Effector memory CD4-positive, alpha-beta T cell (primary cell): ENCODE results near the gene WRAP73.

ENCODE experiments used
- DNase-seq, 3 donors: peaks; one replicate each; pipeline ENCODE4 v3.0.0-alpha.2; 2020
- H3K27ac ChIP-seq: 2 replicates; pipeline ENCODE4 v1.7.0; 2013; ENCODE audit warnings: mild to moderate bottlenecking, low read length, moderate library complexity; ENCODE audit not compliant: insufficient read depth, poor library complexity, severe bottlenecking
- H3K27me3 ChIP-seq: replicated peaks from 2 replicates; pipeline ENCODE4 v1.7.0; 2013; ENCODE audit warnings: mild to moderate bottlenecking, low read length; ENCODE audit not compliant: insufficient read depth, control insufficient read depth, poor library complexity, severe bottlenecking
- H3K36me3 ChIP-seq: 2 replicates; pipeline ENCODE4 v1.7.0; 2013; ENCODE audit warnings: mild to moderate bottlenecking, low read length, moderate library complexity; ENCODE audit not compliant: control insufficient read depth, insufficient read depth
- H3K4me1 ChIP-seq: 2 replicates; pipeline ENCODE4 v1.7.0; 2013; ENCODE audit warnings: low read length, mild to moderate bottlenecking; ENCODE audit not compliant: control insufficient read depth, insufficient read depth, poor library complexity, severe bottlenecking
- H3K4me3 ChIP-seq: 2 replicates; pipeline ENCODE4 v1.7.0; 2013; ENCODE audit warnings: low read length, low read depth, mild to moderate bottlenecking; ENCODE audit not compliant: insufficient read depth, poor library complexity, severe bottlenecking
- H3K9me3 ChIP-seq: 2 replicates; pipeline ENCODE4 v1.7.0; 2013; ENCODE audit warnings: mild to moderate bottlenecking, low read length, moderate library complexity; ENCODE audit not compliant: control insufficient read depth

The WRAP73 gene

DNA sequence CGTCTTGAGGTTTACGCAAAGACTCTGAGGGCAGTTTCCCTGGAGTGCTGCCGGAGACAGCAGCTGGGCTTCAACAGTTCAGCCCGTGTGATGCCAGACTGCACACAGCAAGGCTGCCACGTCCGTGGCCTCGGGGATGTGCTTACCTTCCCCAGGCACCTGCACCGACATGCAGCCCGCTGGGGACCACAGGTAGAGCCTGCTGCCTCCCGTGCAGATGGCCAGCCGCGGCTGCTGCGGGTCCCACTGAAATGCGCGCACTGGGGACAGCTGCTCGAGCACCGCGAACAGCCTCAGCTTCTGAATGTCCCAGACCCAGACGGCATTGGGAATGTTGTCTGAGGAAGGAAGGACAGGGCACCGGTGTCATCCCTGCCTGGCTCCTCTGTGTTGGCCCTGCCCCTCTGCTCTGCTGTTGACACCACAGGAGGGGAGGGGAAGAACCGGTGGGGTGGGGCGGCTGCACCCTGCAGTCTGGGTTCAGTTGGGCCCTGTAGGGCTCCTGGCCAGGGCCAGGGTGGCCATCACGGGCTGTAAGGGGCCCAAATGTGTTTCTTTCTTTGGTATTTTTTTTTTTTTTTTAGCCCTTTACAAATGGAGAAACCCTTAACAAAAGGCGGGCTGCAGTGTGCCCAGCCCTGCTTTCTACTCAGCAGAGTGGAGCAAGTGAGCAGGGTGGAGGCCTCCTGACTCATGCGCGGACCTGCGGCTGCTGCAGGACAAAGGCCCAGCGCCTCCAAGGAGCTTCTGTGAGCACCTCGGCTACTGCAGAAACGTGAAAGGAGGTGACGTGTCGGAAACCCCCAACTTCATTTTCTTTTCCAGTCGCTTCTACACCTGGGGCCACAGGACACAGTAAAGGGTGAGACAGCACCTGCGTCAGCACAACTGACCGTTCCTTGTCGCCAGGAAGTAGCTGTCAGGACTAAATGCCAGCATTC, 18.3 kb downstream of the WRAP73 start:
- Histone ChIP-seq H3K9me3 (no peaks in the 10 kb centered on the region), H3K36me3 (peaks cover 67% of the 10 kb centered on the region), H3K4me3 (no peak overlapping the region), H3K27me3 (no peaks in the 10 kb centered on the region), H3K4me1 (no peaks in the 10 kb centered on the region), H3K27ac (no peak overlapping the region)
- DNase-seq: no peak

DNA sequence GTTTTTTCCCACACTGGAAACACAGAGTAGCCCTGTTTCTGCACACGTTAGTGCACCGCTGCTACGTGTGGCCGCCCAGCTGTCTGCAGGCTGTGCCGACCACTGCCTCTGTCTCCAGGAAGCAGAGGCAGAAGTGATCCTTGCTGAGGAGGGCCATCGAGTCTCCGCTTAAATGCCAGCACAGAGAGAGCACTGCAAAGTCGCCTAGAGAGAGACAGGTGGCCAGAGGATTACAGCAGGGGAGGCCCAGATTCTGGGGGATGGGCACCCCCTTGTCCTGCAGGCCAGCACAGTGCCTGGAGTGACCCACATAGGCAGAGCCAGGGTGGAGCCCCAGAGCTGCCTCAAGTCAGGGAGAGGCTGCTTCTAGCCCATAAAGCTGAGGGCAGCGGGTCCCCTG, 19.0 kb downstream of the WRAP73 start:
- no peak overlapping the region for H3K4me3 ChIP-seq
- H3K27me3 ChIP-seq: no peaks in the 10 kb centered on the region
- H3K9me3 ChIP-seq: no peaks in the 10 kb centered on the region
- no peak overlapping the region for H3K27ac ChIP-seq
- H3K36me3 ChIP-seq: peaks cover 60% of the 10 kb centered on the region
- H3K4me1 ChIP-seq: no peaks in the 10 kb centered on the region
- no peak for DNase-seq

DNA sequence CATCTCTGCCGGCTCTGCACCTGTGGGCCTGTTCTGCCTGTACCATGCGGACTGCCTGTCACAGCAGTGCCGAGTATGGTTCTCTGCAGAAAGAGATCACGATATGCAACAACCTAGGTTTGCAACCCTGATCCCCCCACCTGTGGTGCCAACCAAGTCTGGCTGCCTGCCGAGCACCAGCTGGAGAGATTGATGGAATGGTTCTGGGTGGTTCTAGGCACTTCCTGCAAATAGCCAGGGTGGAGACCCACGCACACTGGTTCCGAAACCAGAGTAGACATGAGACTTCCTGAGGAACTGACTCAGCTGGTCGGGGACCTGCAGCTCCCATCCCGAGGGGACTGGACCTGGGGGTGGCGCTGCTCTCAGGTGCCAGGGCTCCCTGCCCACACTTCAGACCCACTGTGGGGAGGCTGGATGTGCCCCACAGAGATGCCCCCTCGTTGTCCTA, 19.7 kb downstream of the WRAP73 start:
- Histone ChIP-seq H3K4me3 (no peak overlapping the region), H3K27me3 (no peaks in the 10 kb centered on the region), H3K4me1 (no peaks in the 10 kb centered on the region), H3K27ac (no peak overlapping the region), H3K36me3 (peaks cover 57% of the 10 kb centered on the region), H3K9me3 (no peaks in the 10 kb centered on the region)
- no peak for DNase-seq

DNA sequence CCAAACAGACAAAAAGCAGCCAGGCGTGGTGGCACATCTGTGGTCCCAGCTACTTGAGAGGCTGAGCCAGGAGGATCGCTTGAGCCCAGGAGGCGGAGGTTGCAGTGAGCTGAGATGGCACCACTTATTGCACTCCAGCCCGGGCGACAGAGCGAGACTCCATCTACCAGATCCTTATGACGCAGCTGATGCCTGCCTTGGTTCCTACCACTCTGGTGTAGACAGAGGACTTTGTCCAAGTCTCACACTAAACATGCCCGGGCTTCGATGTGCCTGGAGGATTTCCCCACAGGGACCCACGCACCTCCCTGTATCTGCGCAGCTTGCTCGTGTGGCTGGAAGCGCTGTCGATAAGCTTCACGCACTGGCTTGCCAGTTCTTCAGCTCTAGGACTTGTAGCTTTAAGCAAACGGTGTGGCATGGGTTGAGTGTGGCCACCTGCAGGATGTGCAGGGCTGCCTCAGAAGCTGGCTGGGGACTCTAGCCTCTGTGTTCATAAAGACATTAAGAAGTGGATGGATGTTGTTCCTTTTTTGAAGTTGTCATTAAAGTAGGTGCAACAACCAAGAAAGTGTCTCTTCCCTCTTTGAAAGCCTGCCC, 20.2 kb downstream of the WRAP73 start:
- Histone ChIP-seq H3K27ac (no peak overlapping the region), H3K4me3 (no peak overlapping the region), H3K27me3 (no peaks in the 10 kb centered on the region), H3K4me1 (no peaks in the 10 kb centered on the region), H3K9me3 (no peaks in the 10 kb centered on the region), H3K36me3 (peaks cover 51% of the 10 kb centered on the region)
- DNase-seq: no peak

DNA sequence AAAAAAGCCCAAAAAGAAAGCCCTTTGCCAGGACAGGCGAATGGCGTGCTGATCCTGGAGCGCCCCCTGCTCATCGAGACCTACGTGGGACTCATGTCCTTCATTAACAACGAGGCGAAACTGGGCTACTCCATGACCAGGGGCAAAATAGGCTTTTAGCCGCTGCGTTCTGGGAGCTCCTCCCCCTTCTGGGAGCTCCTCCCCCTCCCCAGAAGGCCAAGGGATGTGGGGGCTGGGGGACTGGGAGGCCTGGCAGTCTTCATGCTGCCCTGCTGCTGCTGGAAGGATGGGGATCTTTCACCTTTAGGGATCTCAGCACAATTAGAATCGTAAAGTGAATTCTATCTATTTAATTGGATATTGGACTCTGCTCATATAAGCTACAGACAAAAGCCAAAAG, 21.5 kb downstream of the WRAP73 start:
- Histone ChIP-seq H3K4me3 (no peak overlapping the region), H3K9me3 (no peaks in the 10 kb centered on the region), H3K27me3 (no peaks in the 10 kb centered on the region), H3K4me1 (peaks cover 11% of the 10 kb centered on the region), H3K27ac (no peak overlapping the region), H3K36me3 (peaks cover 42% of the 10 kb centered on the region)
- DNase-seq: no peak

DNA sequence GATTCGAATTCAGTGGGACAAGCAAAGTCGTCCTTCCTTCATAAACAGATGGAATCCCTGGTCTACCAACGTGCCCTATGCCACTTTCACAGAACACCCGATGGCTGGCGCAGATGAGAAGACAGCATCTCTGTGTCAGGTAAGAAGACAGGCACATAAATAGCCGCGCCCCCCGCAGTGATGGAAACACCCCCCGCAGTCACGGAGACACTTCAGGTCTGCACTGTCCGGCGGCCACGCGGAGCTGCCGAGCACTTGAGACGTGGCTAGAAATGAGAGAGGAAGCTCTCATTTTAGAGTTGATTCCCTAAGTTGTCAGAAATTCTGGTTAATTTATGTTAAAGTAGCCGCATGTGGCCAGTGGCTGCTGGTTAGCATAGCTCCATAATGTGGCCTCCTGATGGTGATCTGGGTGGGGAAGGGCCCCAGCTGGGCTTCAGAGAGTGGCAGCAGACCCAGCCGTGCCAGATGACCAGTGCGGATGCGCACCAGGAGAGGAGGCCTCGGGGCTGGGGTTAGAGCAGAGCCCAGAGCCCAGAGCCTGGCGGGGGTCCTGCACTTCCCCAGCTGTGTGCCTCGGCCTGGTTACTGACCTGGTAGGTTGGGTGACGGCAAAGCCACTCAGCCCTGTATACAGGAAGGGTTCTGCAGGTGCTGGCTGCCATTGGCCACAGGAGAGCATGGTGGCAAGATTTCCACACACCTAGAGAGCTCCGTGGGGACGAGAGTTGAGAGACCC, 22.2 kb downstream of the WRAP73 start:
- no peak for DNase-seq
- Histone ChIP-seq H3K27me3 (no peaks in the 10 kb centered on the region), H3K9me3 (no peaks in the 10 kb centered on the region), H3K36me3 (peaks cover 36% of the 10 kb centered on the region), H3K27ac (no peak overlapping the region), H3K4me3 (no peak overlapping the region), H3K4me1 (peaks cover 15% of the 10 kb centered on the region)

DNA sequence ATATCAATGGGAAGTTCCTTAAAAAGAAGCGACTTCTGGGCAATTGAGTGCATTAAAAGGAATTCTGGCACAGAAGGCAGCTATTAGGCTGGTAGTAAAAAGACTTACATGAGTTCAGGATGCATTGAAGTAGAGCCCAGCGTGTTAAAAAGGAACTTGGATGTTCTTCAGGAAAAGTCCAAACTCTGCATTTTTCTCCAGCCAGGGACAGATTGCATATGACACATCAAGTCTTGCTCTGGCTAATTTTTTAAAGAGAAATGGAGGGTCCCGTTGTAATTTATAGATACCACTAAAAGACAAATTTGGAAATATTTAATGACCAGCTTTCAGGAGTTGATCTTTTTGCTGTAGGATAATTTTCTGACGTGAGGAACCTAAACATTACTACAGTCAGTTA, 23.9 kb downstream of the WRAP73 start:
- Histone ChIP-seq H3K9me3 (no peaks in the 10 kb centered on the region), H3K36me3 (peaks cover 31% of the 10 kb centered on the region), H3K27me3 (no peaks in the 10 kb centered on the region), H3K4me3 (no peak overlapping the region), H3K27ac (no peak overlapping the region), H3K4me1 (peaks cover 15% of the 10 kb centered on the region)
- no peak for DNase-seq

DNA sequence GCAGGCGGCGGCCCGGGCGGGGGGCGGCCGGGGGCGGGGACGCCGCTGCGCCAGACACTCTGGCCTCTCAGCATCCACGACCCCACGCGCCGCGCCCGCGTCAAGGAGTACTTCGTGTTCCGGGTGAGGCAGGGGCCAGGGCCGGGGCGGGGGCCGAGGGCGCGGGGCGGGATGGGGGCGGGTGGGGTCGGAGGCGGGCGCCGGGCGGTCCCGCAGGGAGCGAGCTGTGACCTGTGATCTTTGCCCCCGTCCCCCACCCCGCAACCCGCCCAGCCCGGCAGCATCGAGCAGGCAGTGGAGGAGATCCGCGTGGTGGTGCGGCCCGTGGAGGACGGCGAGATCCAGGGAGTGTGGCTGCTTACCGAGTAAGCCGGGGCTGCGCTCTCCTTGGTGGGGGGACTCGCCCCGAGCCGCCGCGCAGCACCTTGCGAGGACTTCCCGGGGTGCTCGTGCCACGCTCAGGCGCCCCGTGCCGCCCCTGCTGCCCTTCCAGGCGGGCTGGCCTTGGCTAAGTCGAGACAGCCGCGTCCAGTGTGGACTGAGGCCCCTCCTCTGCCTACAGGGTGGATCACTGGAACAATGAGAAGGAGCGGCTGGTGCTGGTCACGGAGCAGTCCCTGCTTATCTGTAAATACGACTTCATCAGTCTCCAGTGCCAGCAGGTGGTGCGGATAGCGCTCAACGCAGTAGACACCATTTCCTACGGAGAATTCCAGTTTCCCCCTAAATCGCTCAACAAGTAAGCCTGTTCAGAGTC, 24.6 kb downstream of the WRAP73 start:
- H3K4me3 ChIP-seq: peak overlapping the region; percentile 64
- H3K27me3 ChIP-seq: no peaks in the 10 kb centered on the region
- no peaks in the 10 kb centered on the region for H3K9me3 ChIP-seq
- DNase-seq: no peak
- H3K36me3 ChIP-seq: peaks cover 26% of the 10 kb centered on the region
- peaks cover 15% of the 10 kb centered on the region for H3K4me1 ChIP-seq
- H3K27ac ChIP-seq: peak overlapping the region; percentile 66

DNA sequence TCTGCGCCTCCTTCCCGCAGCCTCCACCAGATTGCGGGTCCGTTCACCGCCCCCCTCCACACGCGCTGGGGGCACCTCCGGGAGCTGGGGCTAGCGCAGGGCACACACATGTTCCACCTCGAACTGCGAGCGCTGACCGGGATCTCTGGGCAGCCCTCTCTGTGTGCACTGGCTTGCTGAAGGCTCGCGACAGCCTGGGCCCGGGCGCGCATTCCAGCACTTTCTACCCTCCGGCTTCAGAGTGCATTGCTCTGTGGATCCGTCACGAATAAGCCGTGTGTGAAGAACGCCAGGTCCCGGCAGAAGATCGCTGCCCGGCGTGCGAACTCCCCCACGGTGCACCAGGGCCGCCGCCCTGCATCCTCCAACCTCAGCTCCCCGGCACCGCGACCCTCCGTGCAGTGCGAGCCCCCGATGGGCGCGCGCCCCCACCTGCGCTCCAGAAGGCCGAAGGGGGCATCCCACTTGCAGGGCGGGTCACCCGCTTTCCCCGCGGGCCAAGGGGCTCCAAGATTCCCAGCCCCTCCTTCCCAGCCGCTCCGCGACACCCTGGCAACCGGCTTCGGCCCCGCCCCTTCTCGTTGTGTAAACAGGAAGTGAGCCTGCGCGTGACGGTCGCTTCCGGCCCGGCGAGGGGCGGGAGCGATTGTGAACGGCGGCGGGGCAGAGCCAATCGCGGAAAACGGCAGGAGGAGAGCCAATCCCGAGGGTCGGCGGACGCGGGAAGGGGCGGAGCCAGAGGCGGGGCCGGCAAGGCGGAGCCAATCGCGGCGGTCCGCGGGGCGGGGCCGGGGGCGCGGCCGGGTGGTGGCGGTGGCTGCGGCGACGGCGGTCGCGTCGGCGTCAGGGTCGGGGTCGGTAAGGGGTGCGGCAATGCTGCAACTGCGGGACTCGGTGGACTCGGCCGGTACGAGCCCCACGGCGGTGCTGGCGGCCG, 25.4 kb downstream of the WRAP73 start, which contains the start of gene TPRG1L:
Gene TPRG1L, plus strand, starts transcription at position 816 of the 937 bp plus-strand sequence. Its CDS starts 58 bp downstream, at position 874.
- Histone ChIP-seq H3K27ac (peak within 1 kb of the TSS; percentile 75), H3K36me3 (peaks cover 22% of the 10 kb centered on the region), H3K4me3 (peak within 1 kb of the TSS; percentile 98), H3K27me3 (no peaks in the 10 kb centered on the region), H3K4me1 (peaks cover 15% of the 10 kb centered on the region), H3K9me3 (no peaks in the 10 kb centered on the region)
- DNase-seq: peak; percentile 97 to 98 (median 98)
